T-helper 2 cell treated with Interferon-gamma antibody and Interleukin-4, amounts not matched to agents 100 ng/mL and 5 ng/mL, for 36 hours (primary cell): Measurements from ENCODE around the gene SPOCK1. TPM values are rescaled to one million over a fixed set of nuclear protein-coding genes. Genes with fewer than 3 reads are reported as not detected.

Experiments used
- intact Hi-C: fragments of 100-400 bp; cut with micrococcal nuclease; formaldehyde crosslinking; loops from one replicate; pipeline ENCODE4 v1.15.1; 2023
- total RNA-seq: library from RNA; stranded (reverse); gene quantifications from 2 replicates; pipeline ENCODE4 v1.2.3, GENCODE V29; 2022

Gene SPOCK1
- total RNA-seq, 1 donor from 2014 or later, result 0.16 TPM

DNA sequence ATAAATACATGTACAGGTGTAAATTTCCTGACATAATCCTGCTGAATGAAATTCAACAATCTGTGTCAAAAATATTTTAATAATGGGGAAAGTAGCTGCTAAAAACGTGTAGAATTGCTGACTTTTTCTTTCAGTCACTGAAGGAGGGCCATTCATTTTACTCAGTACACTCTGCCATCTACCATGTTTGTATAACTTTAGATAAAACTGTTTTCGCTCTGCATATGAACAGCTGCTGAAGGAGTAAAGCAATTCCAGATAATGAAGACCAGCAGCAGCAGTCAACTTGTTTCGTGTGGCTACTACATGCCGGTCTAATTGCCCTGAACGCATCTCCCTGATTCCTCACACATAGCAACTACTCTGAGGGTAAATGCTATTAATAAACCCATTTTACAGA, 380.5 kb downstream of the SPOCK1 start:
- intact Hi-C loops, result no loop called here

DNA sequence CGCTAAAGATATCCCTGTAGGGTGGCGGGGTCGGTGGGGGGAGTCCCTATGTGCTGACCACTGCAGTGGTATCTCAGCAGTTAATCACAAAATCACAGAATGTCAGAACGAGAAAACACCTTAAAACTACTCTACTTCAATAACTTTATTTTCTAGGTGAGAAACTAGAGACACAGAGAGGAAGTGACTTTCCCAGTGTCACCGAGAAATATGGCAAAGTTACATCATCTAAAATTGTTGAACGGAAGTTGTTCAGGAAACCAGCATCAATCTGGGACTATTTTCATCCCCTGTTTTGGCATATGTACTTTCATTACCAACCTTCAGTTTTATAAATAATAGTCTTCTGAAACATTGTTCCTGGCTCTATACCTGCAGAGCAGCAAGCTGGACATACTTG, 384.0 kb downstream of the SPOCK1 start:
- intact Hi-C loops, result no loop called here

DNA sequence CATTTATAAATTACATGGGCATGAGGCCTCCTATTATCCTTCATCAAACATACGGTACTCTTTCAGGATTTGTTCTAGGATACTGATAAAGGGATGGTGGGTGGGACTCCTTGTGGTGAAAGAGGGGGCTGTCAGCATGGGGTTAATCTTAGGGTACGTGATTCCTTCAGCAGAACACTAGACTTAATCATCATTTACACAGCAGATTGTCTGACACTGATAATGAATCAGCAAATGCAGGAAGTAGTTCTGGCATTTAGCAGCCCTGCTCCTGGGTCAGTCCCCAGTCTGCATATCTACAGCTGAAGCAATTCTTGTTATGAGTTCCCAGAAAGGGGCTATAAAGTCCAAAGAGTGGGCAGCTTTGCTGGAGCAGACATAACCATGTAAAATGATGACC, 384.6 kb downstream of the SPOCK1 start:
- intact Hi-C loops, result no loop called here

DNA sequence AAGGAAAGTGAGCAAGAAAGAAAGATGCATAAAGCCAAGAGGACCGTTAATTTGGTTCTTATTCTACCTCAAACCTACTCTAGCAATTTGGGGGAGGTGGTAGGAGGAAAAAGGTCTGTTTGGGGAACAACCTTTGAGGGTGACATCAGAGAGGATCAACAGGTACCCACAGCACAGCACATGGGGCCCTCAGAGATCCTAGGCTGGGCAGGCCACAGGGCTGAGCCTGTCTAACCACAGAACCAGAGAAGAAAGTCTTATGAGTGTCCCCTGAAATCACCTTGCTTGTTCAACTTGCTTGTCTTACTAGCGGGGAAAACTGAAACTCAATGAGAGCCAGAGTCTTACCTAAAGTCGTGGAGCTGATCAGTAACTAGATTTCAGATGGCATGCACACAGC, 385.2 kb downstream of the SPOCK1 start:
- intact Hi-C loops, result no loop called here

DNA sequence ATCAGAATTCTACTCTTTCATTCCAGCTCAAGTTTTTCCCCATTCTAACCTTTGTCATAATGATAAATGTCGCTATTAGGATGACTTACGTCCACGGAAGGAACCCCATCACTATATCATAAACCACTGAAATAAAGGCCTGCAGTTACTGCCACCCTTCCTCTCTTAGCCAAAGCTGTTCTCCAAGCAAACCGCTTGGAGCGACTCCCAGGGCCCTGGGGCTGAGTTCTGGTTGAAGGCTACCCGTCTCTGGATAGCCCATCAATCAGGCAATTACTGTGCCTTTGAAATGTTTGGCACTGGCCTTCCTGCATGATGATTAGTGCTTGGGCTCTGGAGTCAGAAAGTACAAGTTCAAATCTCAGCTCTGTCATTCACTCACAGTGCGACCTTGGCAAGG, 386.0 kb downstream of the SPOCK1 start:
- intact Hi-C loops, result no loop called here

DNA sequence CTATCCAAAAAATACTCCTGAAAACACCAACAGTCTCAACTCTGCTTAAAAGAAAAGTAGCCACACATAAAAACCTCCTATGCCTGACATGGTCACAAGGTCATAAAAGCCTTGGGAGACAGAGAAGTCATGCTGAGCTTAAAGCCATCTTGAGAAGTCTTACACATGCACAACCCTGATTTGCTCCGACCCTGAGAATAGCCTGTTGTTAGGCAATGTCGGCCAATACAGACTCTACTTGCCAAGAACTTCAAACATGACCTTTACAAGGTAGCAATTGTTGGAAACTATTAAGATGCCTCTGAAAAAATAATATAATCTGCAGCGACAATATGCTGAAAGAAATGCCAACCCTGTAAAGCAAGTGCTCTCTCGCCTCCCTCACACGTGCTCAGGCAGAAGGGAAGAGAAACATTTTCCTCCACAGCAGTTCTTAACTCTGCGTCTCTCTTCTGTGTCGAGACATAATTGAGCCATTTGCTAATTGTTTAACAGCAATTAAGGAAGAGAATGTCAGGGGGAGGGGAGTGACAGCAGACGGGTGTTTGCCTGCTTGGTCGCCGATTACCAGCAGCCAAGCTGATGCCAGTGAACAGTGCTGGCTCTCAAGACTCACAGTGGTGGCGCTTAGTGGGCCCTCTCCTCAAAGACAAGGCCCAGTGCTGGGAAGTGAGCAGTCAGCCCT, 393.6 kb downstream of the SPOCK1 start:
- intact Hi-C loops, result no loop called here

DNA sequence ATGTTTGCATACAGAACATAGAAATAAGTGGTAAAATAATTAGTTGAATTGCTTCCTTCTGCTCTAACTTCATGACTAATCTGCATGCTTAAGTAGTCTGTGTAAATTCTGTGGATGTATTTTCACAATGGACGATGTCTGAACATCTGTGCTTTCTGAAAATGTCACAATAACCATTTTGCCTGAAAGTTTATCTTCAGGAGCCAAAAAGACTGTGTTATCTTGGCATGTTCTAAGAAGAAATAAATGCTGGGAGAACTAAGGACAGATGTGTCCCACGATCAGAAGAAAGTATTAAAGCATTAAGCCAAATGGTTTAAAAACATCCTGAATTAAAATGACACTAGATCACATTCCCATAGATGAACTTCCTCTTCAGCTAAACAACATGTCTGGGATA, 397.6 kb downstream of the SPOCK1 start:
- intact Hi-C loops, result no loop called here

DNA sequence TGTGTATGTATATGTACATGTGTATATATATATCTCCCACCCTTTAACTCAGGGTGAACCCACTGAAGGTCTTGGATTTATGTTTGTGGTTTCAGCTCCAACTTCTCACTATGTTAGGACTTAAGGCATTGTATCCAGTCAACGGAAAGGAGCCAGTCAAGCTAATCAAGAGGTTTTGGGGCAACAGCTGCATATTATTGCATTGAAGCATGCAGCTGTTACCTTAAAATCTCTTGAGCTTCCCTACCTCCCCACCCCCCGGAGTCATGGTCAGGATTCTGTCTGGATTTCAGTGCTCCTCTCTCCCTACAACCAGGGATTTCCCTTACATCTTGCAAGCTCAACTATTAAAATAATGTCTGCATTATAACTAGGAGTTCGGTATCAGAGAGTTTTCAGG, 399.5 kb downstream of the SPOCK1 start:
- intact Hi-C loops, result no loop called here

DNA sequence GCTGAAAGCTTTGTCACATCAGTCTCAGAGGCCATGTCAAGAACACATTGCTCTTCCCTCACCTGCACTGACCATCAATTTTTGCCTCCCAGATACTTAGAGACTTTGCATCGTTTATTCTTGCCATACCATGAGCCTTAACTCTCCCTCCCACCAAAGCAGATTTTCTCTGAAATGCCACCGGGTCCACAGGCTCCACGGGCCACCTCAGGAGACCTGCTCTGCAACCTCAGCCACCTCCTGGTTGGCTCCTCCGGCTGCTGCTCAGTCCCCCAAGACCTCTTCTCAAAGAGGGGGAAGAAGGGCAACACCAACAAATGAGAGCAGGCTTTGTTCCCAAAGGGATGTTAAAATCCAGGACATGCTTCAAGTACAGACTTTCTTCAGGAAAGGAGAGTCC, 400.5 kb downstream of the SPOCK1 start:
- intact Hi-C loops, result no loop called here

DNA sequence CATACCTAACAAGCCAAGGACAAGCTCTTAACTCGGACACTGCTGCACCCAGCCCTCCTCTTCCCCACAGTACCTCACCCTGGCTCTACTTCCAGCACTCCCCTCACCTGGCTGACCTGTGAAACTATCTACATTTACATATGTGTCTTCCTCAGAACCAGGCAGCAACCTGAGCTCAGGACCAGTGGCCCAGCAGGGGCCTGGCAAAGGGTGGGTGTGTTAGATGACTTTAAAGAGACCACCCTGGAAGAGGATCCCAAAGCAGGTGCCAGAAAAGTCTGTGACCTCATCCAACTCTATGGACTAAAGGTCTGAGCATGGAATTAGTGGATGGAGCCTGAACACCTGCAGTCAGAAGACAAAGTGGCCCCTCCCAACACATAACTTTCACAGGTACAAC, 400.9 kb downstream of the SPOCK1 start:
- intact Hi-C loops, result no loop called here

DNA sequence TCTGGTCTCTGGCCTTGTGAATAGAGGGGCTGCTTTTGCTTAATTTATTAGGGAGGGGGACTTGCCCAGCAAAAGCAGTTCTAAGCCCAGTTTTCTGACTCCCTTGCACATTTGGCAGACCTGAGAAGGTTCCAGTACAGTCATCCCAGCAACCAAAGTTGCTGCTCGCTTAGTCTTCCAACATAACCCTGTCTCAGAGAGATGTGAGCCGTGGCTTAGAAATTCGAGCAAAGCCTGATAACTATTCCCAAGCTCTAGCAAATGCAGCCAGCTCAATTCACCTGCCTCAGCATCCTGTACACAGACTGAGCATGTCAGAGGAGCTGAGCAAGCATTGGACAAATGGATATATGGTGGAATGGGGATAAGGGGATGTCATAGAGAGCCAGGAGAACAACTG, 401.9 kb downstream of the SPOCK1 start:
- intact Hi-C loops, result no loop called here

DNA sequence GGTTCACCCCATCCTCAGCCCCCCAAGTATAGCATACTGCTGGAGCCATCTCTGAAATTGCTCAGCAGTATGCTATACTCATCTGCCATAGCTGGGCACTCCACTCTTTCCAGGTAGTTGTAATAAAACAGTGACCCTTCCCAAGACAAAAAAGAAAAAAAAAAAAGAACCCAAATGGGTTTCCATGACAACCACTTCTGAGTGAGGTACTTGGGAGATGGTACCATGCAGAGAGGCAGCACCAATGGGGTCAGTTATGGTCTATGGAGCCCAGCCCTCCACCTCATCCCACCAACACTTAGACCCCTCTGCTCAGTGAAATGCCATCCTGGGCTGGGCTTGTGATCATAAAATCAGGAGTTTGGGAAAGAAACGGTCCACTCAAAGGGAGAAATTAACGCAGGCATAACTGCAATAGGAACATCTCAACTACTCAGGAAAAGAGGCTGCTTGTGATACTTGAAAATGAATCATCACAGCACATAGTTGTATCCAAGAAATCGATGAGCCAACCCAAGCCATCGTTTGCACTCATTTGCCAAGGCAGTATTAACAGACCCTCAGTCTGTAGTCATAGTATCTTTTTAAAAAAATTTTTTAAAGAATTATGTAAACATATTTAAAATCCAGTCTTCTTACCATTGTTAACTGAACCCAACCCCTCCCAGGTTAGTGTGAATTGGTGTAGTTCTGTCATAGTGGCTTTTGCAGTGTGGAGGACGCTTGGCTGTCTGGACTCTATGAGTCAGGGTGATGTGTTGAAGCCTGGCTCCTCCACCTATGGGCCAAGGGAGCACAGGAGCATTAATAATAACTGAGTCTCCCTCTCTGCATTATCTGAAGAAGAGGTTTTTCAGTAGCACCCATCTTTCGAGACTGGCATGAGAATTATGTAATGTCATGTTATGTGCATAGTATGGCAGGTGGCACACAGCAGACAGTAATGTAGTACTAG, 402.7 kb downstream of the SPOCK1 start:
- intact Hi-C loops, result no loop called here

DNA sequence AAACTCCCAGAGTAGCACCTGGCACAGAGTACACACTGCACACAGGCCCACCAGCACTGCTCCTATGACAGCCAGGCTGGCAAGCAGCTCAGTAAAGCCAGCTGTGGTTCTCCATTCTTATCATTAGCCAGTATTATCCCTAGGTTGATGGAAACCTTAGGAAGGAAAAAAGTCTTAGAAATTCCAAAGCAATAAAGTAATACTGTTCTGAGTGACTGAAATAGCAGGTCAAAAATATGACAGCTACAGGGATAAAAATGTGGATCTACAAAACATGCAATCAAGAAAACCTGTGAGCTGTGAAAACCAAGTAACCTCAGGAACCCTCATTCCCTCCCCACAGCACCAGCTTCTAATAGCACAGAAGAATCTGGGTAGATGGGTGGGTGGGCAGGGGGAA, 403.5 kb downstream of the SPOCK1 start:
- intact Hi-C loops, result no loop called here

DNA sequence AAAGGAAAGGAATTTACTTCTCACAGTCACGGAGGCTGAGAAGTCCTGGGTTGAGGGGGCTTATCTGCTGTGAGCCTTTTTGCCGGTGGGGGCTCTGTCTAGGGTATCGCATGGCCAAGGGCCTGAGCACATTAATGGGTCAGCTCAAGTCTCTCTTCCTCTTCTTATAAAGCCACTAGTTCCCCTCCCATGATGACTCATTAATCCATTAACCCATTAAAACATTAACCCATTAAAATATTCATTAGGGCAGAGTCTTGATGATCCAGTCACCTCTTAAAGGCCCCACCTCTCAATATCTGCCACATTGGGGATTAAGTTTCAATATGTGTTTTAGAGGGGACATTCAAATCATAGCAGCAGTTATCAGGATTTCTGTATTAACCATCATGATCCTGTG, 406.3 kb downstream of the SPOCK1 start:
- intact Hi-C loops, result no loop called here

DNA sequence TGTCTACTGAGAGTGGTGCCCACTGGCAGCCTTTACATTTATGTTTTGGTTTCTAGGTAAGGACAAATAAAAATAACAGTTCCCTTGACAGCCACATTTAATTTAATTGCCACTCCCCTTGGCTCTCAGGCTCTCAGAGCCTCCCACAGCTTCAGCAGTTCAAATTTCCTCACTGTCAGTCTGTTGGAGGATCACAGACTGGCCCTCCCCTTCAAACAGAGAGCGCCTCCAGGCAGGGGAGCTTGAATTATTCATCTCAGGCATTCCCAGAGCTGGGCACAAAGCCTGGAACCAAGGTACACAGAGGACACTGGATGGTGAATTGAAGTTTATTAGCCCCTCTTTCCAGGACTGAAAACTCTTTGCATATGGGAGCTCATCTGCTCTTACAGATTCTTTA, 407.7 kb downstream of the SPOCK1 start:
- intact Hi-C loops, result no loop called here

DNA sequence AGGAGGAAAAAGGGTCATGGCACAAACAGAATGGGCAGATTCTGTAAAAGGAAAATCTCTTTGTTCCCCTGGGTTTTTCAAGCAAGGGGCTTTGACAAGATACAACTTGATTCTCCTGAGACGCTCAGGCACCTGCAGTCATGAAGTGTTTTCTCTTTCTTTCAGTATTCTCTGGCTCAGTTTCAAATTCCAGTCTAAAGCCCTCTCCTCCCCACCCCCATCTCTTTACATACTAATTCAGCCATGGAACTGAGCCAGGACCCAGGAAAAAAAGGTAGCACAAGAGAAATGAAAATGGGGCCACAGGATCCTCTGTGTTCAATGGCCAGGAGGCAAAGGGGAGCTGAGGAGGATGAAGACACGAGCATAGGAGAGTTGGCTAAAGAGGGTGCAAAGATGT, 408.4 kb downstream of the SPOCK1 start:
- intact Hi-C loops, result no loop called here

DNA sequence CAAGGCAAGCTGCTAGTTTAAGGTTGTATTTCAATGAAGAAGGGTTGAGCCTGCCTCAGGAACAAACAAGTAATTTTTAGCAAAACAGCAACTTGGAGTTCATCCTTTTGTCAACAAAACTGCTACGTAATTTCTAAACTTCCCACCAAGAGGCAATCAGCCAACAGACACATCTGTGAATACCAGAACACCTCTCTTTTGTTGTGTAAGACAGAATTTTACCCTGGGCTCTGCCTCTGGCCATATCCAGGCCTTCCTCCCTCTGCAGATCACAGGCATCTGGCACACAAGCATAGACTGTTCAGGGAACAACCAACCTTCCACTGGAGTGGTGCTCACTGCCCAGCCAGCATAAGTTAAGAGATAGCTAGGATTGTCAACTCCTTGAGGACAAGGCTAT, 409.0 kb downstream of the SPOCK1 start:
- intact Hi-C loops, result no loop called here

DNA sequence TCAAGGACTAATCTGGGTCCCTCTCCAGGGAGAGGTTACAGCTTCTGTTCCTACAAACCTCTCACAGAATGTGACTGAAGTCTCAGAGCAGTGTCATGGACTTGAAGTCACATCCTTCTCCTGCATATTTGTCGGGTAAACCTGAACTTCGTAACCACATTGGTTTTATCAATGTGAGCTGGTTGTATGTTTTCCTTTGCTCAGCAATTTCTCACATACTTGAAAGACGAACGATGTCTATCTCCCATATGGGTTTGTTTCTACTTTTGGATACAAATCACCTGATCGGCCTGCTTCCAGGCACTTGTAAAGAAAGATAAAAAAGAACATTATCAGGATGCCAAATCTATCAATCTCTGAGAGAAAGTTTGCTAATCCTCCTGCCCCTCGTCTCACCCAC, 411.0 kb downstream of the SPOCK1 start:
- intact Hi-C loops, result no loop called here

DNA sequence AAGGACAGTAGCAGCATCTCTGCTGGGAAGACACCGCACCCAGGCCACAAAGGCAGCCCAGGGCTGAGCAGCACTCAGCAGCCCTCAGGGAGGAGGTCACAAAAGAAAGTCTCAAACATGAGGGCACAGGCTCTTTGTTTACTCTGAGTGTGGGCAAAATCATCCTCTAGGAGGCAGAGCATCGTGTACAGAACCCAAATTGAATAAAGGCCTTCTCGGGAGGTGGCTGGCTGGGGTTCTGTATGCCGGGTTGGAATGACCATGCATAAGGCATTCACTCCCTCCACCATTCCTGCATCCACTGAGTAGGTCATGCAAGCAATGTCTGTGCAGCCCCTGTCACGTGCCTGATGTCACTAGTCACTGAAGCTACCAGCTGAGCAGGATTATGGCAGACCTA, 412.8 kb downstream of the SPOCK1 start:
- intact Hi-C loops, result no loop called here

DNA sequence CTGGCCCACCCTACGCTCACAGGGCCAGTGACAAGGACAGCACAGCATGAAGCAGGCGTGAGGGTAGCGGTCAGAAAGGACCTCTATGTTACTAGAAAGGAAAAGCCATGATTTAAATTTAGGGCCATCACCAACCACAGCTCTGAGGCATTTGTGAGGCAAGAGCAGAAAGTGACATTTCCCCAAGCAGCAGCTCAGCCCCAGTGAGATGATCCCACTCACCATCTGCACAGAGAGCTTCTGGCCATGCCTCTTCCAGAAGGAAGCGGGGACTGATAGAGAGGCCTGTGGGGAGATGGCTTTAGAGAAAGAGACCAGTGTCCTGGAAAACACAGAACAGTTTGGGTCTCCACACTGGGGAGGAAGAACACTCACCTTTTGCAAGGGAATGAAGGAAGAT, 413.9 kb downstream of the SPOCK1 start:
- intact Hi-C loops, result no loop called here

DNA sequence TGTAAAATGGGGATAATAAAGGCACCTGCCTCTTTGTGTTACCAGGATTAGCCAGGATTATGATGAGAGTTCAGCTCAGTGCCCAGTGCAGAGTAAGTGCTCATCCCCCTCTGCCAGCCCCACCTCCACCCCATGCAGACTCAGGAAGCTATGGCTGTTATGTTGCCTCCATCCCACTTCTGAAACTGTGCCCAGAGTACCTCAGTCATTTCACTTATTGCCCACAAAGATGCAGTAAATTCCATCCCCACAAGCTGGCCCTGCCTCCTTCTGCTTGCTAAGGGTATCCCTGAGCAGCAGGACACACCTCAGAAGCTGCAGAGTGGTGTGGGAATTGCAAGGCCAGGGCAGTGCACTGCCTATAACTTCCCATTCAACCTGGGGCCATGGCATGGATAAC, 415.1 kb downstream of the SPOCK1 start:
- intact Hi-C loops, result no loop called here

DNA sequence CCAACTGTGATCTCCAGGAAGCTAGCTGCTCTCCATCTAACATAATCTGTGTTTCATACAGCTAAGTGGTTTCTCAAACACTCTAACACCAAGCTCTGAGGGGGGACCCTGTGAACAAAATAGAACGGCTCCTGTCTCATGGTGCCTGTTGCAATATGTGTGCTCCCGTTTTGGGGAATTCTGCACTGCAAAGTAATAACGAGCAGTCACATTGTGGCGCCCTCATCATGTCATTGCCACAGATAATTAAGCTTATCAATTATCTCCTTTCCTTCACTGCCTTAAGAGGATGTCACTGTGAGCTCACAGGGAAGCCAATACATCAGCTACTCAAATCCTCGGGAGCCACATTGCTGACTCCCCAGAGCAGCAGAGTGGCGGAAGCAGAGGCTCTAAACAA, 416.2 kb downstream of the SPOCK1 start:
- intact Hi-C loops, result no loop called here

DNA sequence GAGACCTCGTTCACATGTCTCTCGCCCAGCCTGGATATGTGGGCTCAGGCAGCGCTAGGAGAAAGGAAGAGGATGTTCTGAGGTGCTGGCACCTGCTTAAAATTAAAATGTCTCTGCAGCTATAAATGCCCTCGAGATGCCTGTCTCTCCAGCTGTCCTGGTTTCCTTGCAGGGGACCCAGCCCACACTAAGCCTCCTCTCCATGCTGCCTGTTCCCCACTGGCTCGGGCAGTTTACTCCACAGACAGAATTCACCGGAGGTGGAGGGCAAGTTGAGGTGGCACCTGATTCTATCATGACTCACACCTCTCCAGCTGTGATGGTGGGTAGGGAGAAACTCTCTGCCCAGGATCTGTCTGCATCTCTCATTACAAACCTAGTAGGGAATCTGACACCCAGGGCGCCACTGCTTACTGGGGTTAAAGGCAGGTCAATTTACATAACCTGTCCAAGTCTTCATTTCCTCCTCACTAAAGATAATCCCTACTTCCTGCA, 420.9 kb downstream of the SPOCK1 start:
- intact Hi-C loops, result no loop called here
